HG03135 (cell line): ENCODE data around the gene ZNF567.

ENCODE experiments used
- ATAC-seq: cut with Tn5 transposase; IDR thresholded peaks from one replicate; pipeline ENCODE4 v1.9.1; 2021; ENCODE audit warnings: mild to moderate bottlenecking, moderate library complexity; ENCODE audit not compliant: unreplicated experiment

Gene ZNF567

GRCh38 chr19:36750066-36750691 is 62.8 kb downstream of the ZNF567 start:
- no peak for ATAC-seq
